Naive thymus-derived CD4-positive, alpha-beta T cell (primary cell): ENCODE measurements around the gene PLXNA1. TPM values are rescaled to one million over a fixed set of nuclear protein-coding genes. Genes with fewer than 3 reads are reported as not detected.

Source experiments
- ATAC-seq: fragments of 150-1000 bp; cut with Tn5 transposase; 2 replicates; pipeline ENCODE4 v1.10.0; 2021; ENCODE audit warnings: mild to moderate bottlenecking, moderate library complexity
- CTCF ChIA-PET: fragments of 350-600 bp; sonication (Branson Sonifier 250); formaldehyde crosslinking; loops from one replicate; lab custom pipeline; 2021; ENCODE audit warnings: antibody characterized with exemption; lab: Charles Lee
- POLR2A ChIA-PET: fragments of 350-600 bp; sonication (Branson Sonifier 250); formaldehyde crosslinking; loops from one replicate; lab custom pipeline; 2021; ENCODE audit warnings: antibody characterized with exemption, inconsistent platforms; lab: Charles Lee
- DNase-seq, 9 donors: peaks; one replicate each; pipeline versions ENCODE4 v3.0.0 to v3.0.0-alpha.2; 2020 to 2022; ENCODE audit warnings: mixed read lengths in 1 of 9
- H3K27ac ChIP-seq: one replicate; pipeline ENCODE4 v1.7.0; 2013; ENCODE audit warnings: mild to moderate bottlenecking, low read depth, low read length, moderate library complexity
- H3K27me3 ChIP-seq, 2 donors: one replicate each; pipeline ENCODE4 v1.7.0; 2013; ENCODE audit warnings: low read length in 2 of 2, mild to moderate bottlenecking in 2 of 2, moderate library complexity in 2 of 2; ENCODE audit not compliant: control insufficient read depth in 2 of 2, insufficient read depth in 2 of 2
- H3K36me3 ChIP-seq, 3 experiments: 1 replicate in 2 of 3; 2 replicates in 1 of 3; pipeline ENCODE4 v1.7.0; 2013; ENCODE audit warnings: low read length in 3 of 3, mild to moderate bottlenecking in 3 of 3, moderate library complexity in 1 of 3; ENCODE audit not compliant: insufficient read depth in 3 of 3, control insufficient read depth in 2 of 3
- H3K4me1 ChIP-seq, 2 donors: one replicate each; pipeline ENCODE4 v1.7.0; 2013; ENCODE audit warnings: low read length in 2 of 2, mild to moderate bottlenecking in 2 of 2, moderate library complexity in 1 of 2; ENCODE audit not compliant: control insufficient read depth in 2 of 2, insufficient read depth in 2 of 2
- H3K4me3 ChIP-seq: 2 replicates; pipeline ENCODE4 v1.7.0; 2013; ENCODE audit warnings: mild to moderate bottlenecking, low read length
- H3K9me3 ChIP-seq, 3 experiments: 1 replicate in 2 of 3; 2 replicates in 1 of 3; pipeline ENCODE4 v1.7.0; 2013; ENCODE audit warnings: low read length in 3 of 3; ENCODE audit not compliant: control insufficient read depth in 2 of 3
- H3K27ac Mint-ChIP-seq, 9 donors: one replicate each; pipeline ENCODE4 v1.8.0; 2020 to 2022; ENCODE audit warnings: mixed read lengths in 9 of 9, mild to moderate bottlenecking in 8 of 9, moderate library complexity in 5 of 9, inconsistent platforms in 2 of 9
- H3K27me3 Mint-ChIP-seq, 5 donors: one replicate each; pipeline ENCODE4 v1.8.0; 2021 to 2022; ENCODE audit warnings: mixed read lengths in 5 of 5, mild to moderate bottlenecking in 1 of 5
- H3K36me3 Mint-ChIP-seq, 5 donors: one replicate each; pipeline ENCODE4 v1.8.0; 2020 to 2022; ENCODE audit warnings: mixed read lengths in 5 of 5, mild to moderate bottlenecking in 3 of 5, inconsistent platforms in 1 of 5
- H3K4me1 Mint-ChIP-seq, 7 donors: one replicate each; pipeline ENCODE4 v1.8.0; 2020 to 2022; ENCODE audit warnings: mixed read lengths in 7 of 7, mild to moderate bottlenecking in 3 of 7, inconsistent platforms in 1 of 7
- H3K4me3 Mint-ChIP-seq, 10 donors: one replicate each; pipeline ENCODE4 v1.8.0; 2020 to 2022; ENCODE audit warnings: mild to moderate bottlenecking in 10 of 10, mixed read lengths in 10 of 10, moderate library complexity in 6 of 10, inconsistent platforms in 2 of 10
- H3K9me3 Mint-ChIP-seq, 11 donors: one replicate each; pipeline ENCODE4 v1.8.0; 2020 to 2022; ENCODE audit warnings: mixed read lengths in 11 of 11, mild to moderate bottlenecking in 4 of 11, inconsistent platforms in 1 of 11, moderate library complexity in 1 of 11
- intact Hi-C, 2 donors: fragments of 100-400 bp; cut with micrococcal nuclease; formaldehyde crosslinking; loops; one replicate each; pipeline ENCODE4 v1.15.1; 2023
- polyA plus RNA-seq, 2 donors: library from polyadenylated mRNA; unstranded; fragments of 300-500 nt; fragmentation: Illumina TruSeq; gene quantifications; one replicate each; pipeline ENCODE4 v1.2.3, GENCODE V29; 2021
- total RNA-seq, 6 experiments: library from RNA in 5 of 6; stranded (reverse) in 5 of 6; gene quantifications; 1 replicate in 5 of 6; 2 replicates in 1 of 6; pipeline ENCODE4 v1.2.3 and lab custom pipeline; 2021 to 2026

Gene PLXNA1
- total and polyA plus RNA-seq, 7 experiments from 2014 or later, result 0.27 to 16.8 (median 9.4) TPM

GRCh38 chr3:126984391-126985131, 1.6 kb downstream of the PLXNA1 start:
- H3K27me3 Mint-ChIP-seq, result peaks cover 0 to 11% (median 6%) of the 10 kb centered on the region in 5 donors
- ChIA-PET POLR2A (no interaction called here), CTCF (no interaction called here)
- DNase-seq, result peak in 1 of 9 donors; percentile 9
- no peak overlapping the region for H3K27ac ChIP-seq
- peak overlapping the region in 7 of 10 donors; percentile 39 to 82 (median 62) for H3K4me3 Mint-ChIP-seq
- H3K27ac Mint-ChIP-seq, result peak overlapping the region in 2 of 9 donors; percentile 32 to 36
- peak overlapping the region; percentile 46 for H3K4me3 ChIP-seq
- H3K36me3 Mint-ChIP-seq, result peaks cover 0 to 7% (median 0%) of the 10 kb centered on the region in 5 donors
- intact Hi-C loops, result loop anchor here (5.0 to 10.0 kb wide), 5 partner anchors 307 to 1610 kb away; partner anchors contain the start of genes OSBPL11 (in 1 of the 2), SLC41A3 (in 1 of the 2) and ZNF148 (in 1 of the 2)
- peaks cover 0 to 18% (median 9%) of the 10 kb centered on the region in 7 donors for H3K4me1 Mint-ChIP-seq
- no peaks in the 10 kb centered on the region for H3K27me3 ChIP-seq
- no peak for ATAC-seq
- H3K9me3 Mint-ChIP-seq, result no peaks in the 10 kb centered on the region
- no peaks in the 10 kb centered on the region for H3K9me3 ChIP-seq
- H3K36me3 ChIP-seq, result no peaks in the 10 kb centered on the region
- peaks cover 6 to 8% of the 10 kb centered on the region in 2 donors for H3K4me1 ChIP-seq

DNA sequence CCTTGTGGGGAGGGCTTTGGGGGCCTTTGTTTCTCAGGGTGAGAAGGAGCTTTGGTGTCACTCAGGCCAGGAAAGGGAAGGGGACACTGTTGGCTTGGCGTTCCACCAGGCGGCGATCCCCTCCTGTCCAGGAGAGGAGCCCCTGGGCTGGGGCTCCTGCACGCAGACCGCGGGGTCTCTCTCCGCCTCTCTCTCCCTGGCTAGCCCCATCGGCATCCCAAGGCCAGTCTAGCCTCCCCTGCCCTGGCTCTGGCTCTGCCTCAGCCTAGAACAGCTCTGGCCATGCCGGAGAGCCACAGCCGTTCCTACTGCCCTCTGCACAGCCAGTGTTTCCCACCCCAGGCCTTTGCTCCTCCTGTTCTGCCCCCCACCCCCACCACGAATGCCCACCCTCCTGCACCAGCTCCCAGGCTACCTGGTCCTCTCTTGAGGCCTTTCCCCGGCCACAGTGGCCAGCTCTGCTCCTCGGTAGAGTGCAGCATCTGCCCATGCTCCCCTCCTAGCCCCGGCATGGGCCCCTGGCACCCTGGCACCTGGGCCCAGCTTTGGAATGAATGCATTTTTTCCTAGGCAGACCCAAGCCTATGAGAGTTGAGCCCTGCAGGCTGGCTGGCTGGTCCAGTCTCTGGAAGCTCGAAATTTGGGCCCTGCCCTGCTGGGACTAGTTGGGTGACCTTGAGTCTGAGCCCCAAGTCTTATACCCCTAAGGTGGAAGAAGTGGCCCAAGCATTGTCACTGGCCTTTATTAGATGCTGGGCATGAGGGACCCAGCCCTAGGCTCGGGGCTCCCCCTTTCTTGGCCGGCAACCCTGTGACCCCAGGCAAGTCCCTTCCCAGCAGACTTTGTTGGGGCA, 2.4 kb downstream of the PLXNA1 start:
- no peaks in the 10 kb centered on the region for H3K9me3 ChIP-seq
- ChIA-PET CTCF (no interaction called here), POLR2A (no interaction called here)
- Mint-ChIP-seq H3K27ac (peak overlapping the region in 3 of 9 donors; percentile 38 to 76 (median 53)), H3K36me3 (peaks cover 0 to 7% (median 0%) of the 10 kb centered on the region in 5 donors), H3K4me1 (peaks cover 0 to 12% (median 9%) of the 10 kb centered on the region in 7 donors), H3K4me3 (peak overlapping the region in 6 of 10 donors; percentile 7 to 80 (median 50)), H3K27me3 (peaks cover 0 to 7% (median 0%) of the 10 kb centered on the region in 5 donors), H3K9me3 (no peaks in the 10 kb centered on the region)
- no peaks in the 10 kb centered on the region for H3K27me3 ChIP-seq
- no peak overlapping the region for H3K27ac ChIP-seq
- intact Hi-C loops, result loop anchor here in 1 of 2 donors (10.0 kb wide), 1 partner anchor 1611 kb away; the partner anchor contains the start of gene ZNF148
- no peaks in the 10 kb centered on the region for H3K36me3 ChIP-seq
- H3K4me3 ChIP-seq, result no peak overlapping the region
- DNase-seq (no peak), ATAC-seq (no peak)
- peaks cover 6 to 8% of the 10 kb centered on the region in 2 donors for H3K4me1 ChIP-seq

DNA sequence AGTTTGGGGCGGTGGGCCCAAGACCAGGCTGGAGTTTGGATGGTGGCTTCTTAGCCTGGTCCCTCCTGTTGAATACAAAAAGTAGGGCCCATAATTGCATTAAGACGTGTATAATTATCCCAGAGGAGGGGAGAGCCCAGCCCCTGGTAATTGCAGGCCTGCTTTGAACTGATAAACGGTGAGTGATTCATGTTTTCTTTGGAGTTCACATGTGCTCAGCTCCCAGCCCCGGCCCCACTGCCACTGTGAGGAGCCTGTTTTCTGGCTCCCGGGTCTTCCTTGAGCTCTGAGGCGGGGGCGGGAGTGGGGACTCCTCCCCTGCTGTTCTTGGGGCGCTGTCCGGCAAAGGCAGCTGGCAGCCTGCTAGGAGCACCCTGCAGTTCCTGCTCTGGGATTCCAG, 3.1 kb downstream of the PLXNA1 start:
- no peak for ATAC-seq
- Mint-ChIP-seq H3K4me1 (peaks cover 0 to 12% (median 9%) of the 10 kb centered on the region in 7 donors), H3K4me3 (peak overlapping the region in 1 of 10 donors; percentile 64), H3K27me3 (peaks cover 0 to 7% (median 0%) of the 10 kb centered on the region in 5 donors), H3K9me3 (no peaks in the 10 kb centered on the region), H3K27ac (no peak overlapping the region), H3K36me3 (peaks cover 0 to 7% (median 0%) of the 10 kb centered on the region in 5 donors)
- Histone ChIP-seq H3K9me3 (no peaks in the 10 kb centered on the region), H3K27me3 (no peaks in the 10 kb centered on the region), H3K27ac (no peak overlapping the region), H3K4me3 (no peak overlapping the region), H3K36me3 (no peaks in the 10 kb centered on the region), H3K4me1 (peaks cover 6 to 8% of the 10 kb centered on the region in 2 donors)
- intact Hi-C loops, result loop anchor here in 1 of 2 donors (10.0 kb wide), 1 partner anchor 1611 kb away; the partner anchor contains the start of gene ZNF148
- DNase-seq, result no peak
- CTCF ChIA-PET, result no interaction called here
- POLR2A ChIA-PET, result no interaction called here

DNA sequence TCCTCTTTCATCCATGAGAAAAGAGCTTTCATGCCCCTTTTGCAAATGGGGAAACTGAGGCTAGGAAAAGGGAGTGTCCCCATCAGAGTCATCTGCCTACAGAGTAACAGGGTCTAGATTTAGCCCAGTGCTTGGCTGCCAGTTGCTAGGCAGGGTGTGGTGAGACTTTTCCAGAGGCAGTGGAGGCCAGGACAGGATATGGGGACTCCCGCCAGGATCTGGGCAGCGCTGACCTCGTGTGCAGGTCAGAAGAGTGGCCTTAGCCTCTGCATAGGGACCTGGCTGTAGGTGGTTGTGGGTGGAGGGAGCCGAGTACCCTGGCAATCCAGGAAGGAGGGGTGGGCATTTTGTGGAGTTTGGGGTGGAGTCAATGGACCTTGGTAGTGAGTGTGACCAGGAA, 4.2 kb downstream of the PLXNA1 start:
- POLR2A ChIA-PET, result no interaction called here

GRCh38 chr3:126987596-126987995, 4.7 kb downstream of the PLXNA1 start:
- H3K9me3 ChIP-seq, result no peaks in the 10 kb centered on the region
- no peak overlapping the region for H3K4me3 ChIP-seq
- H3K4me3 Mint-ChIP-seq, result no peak overlapping the region
- H3K4me1 ChIP-seq, result no peaks in the 10 kb centered on the region
- peaks cover 0 to 7% (median 0%) of the 10 kb centered on the region in 5 donors for H3K36me3 Mint-ChIP-seq
- intact Hi-C loops, result loop anchor here in 1 of 2 donors (10.0 kb wide), 1 partner anchor 1613 kb away; the partner anchor contains the start of gene ZNF148
- DNase-seq (no peak), ATAC-seq (no peak)
- no peak overlapping the region for H3K27ac ChIP-seq
- H3K27me3 ChIP-seq, result no peaks in the 10 kb centered on the region
- no peaks in the 10 kb centered on the region for H3K36me3 ChIP-seq
- H3K9me3 Mint-ChIP-seq, result no peaks in the 10 kb centered on the region
- H3K4me1 Mint-ChIP-seq, result no peaks in the 10 kb centered on the region
- H3K27ac Mint-ChIP-seq, result peak overlapping the region in 2 of 9 donors; percentile 25 to 70
- peaks cover 0 to 5% (median 0%) of the 10 kb centered on the region in 5 donors for H3K27me3 Mint-ChIP-seq
- ChIA-PET CTCF (interaction anchor here (1.6 kb wide), 1 partner anchor 14 kb away, joined by 3 read pairs; no protein-coding TSS in a partner anchor), POLR2A (no interaction called here)

More for the DNA sequence above, 4.2 kb downstream of the PLXNA1 start:
- Histone ChIP-seq H3K4me1 (peaks cover 0 to 2% of the 10 kb centered on the region in 2 donors), H3K4me3 (no peak overlapping the region), H3K9me3 (no peaks in the 10 kb centered on the region), H3K27ac (no peak overlapping the region), H3K36me3 (no peaks in the 10 kb centered on the region), H3K27me3 (no peaks in the 10 kb centered on the region)
- Mint-ChIP-seq H3K4me1 (peaks cover 0 to 3% (median 3%) of the 10 kb centered on the region in 7 donors), H3K36me3 (peaks cover 0 to 7% (median 0%) of the 10 kb centered on the region in 5 donors), H3K9me3 (no peaks in the 10 kb centered on the region), H3K27ac (peak overlapping the region in 2 of 9 donors; percentile 25 to 70), H3K27me3 (peaks cover 0 to 7% (median 0%) of the 10 kb centered on the region in 5 donors), H3K4me3 (no peak overlapping the region)
- ATAC-seq (no peak), DNase-seq (no peak)
- intact Hi-C loops, result loop anchor here in 1 of 2 donors (10.0 kb wide), 1 partner anchor 1612 kb away; the partner anchor contains the start of gene ZNF148
- CTCF ChIA-PET, result no interaction called here

GRCh38 chr3:126988451-126989021, 5.6 kb downstream of the PLXNA1 start:
- Histone ChIP-seq H3K4me3 (no peak overlapping the region), H3K9me3 (no peaks in the 10 kb centered on the region), H3K27me3 (no peaks in the 10 kb centered on the region), H3K27ac (no peak overlapping the region), H3K36me3 (no peaks in the 10 kb centered on the region), H3K4me1 (no peaks in the 10 kb centered on the region)
- ChIA-PET CTCF (interaction anchor here (0.6 to 1.6 kb wide), 2 partner anchors 15 to 236 kb away, joined by 3 read pairs; no protein-coding TSS in a partner anchor), POLR2A (no interaction called here)
- ATAC-seq (no peak), DNase-seq (no peak)
- peaks cover 0 to 7% (median 0%) of the 10 kb centered on the region in 5 donors for H3K36me3 Mint-ChIP-seq
- peaks cover 0 to 5% (median 0%) of the 10 kb centered on the region in 5 donors for H3K27me3 Mint-ChIP-seq
- H3K4me3 Mint-ChIP-seq, result no peak overlapping the region
- intact Hi-C loops, result loop anchor here in 1 of 2 donors (10.0 kb wide), 1 partner anchor 1614 kb away; the partner anchor contains the start of gene ZNF148
- H3K27ac Mint-ChIP-seq, result no peak overlapping the region
- H3K9me3 Mint-ChIP-seq, result no peaks in the 10 kb centered on the region
- no peaks in the 10 kb centered on the region for H3K4me1 Mint-ChIP-seq
